ENCODE data around the gene PABPC1L. TPM values are rescaled to one million over a fixed set of nuclear protein-coding genes. Genes with fewer than 3 reads are reported as not detected.

PABPC1L gene
- total RNA-seq, 2 donors from 2014 or later: 11.5 to 36.3 TPM

DNA sequence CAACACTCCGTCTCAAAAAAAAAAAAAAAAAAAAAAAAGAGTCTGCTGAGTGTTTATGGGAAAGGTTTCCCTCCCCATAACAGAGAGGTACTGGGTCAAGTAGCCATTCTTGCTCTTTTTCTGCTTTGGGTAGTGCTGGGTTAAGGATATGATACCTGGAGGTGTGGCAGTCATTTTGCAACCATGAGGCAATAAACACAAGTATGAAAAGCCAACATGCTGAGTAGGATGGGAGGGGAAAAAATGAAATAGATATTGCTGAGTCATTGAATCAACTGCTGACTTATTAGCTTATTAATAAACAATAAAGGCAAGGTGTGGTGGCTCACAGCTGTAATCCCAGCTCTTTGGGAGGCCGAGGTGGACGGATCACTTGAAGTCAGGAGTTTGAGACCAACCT lies 52.6 kb downstream of the PABPC1L start:
- intact Hi-C loops (cut with DNase I): no loop called here
- Histone ChIP-seq H3K36me3 (no peaks in the 10 kb centered on the region), H3K27ac (no peak overlapping the region), H3K4me1 (peaks cover 9% of the 10 kb centered on the region), H3K4me3 (no peak overlapping the region), H3K9me3 (no peaks in the 10 kb centered on the region), H3K9ac (ENCODE audit: low read depth in 2 of 2, low read length in 2 of 2) (no peak overlapping the region), H3K27me3 (no peaks in the 10 kb centered on the region)
- DNase-seq: no peak
- TF ChIP-seq, protein P1, sequence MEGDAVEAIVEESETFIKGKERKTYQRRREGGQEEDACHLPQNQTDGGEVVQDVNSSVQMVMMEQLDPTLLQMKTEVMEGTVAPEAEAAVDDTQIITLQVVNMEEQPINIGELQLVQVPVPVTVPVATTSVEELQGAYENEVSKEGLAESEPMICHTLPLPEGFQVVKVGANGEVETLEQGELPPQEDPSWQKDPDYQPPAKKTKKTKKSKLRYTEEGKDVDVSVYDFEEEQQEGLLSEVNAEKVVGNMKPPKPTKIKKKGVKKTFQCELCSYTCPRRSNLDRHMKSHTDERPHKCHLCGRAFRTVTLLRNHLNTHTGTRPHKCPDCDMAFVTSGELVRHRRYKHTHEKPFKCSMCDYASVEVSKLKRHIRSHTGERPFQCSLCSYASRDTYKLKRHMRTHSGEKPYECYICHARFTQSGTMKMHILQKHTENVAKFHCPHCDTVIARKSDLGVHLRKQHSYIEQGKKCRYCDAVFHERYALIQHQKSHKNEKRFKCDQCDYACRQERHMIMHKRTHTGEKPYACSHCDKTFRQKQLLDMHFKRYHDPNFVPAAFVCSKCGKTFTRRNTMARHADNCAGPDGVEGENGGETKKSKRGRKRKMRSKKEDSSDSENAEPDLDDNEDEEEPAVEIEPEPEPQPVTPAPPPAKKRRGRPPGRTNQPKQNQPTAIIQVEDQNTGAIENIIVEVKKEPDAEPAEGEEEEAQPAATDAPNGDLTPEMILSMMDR (IDR thresholded peaks at IDR 0.05): no peak

- Histone ChIP-seq H3K27me3 (no peaks in the 10 kb centered on the region), H3K4me1 (peaks cover 13% of the 10 kb centered on the region), H3K4me3 (no peak overlapping the region), H3K27ac (no peak overlapping the region), H3K9ac (ENCODE audit: low read depth in 2 of 2, low read length in 2 of 2) (no peak overlapping the region), H3K36me3 (no peaks in the 10 kb centered on the region), H3K9me3 (no peaks in the 10 kb centered on the region)
- TF ChIP-seq, protein P1 (IDR thresholded peaks at IDR 0.05): no peak
- intact Hi-C loops (cut with DNase I): no loop called here
- DNase-seq: no peak
Observed at GRCh38 chr20:44963325-44964215, 53.7 kb downstream of the PABPC1L start.

DNA sequence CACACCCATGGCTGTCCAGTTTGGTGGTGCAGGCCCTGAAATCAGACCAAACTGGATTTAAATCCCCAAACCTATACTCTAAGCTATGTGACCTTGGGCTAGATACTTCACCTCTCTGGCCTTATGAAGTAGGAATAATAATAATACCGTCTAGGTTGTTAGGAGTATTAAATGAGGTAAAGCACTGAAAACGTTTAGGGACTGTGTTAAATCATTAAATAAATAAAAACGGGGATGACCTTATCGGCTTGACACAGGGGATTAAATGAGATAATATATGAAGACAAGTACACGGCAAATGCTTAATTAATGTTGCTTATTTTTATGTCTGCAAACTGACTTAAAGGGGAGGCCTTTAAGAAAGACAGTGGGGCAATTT lies 55.8 kb downstream of the PABPC1L start:
- Histone ChIP-seq H3K9me3 (no peaks in the 10 kb centered on the region), H3K27me3 (no peaks in the 10 kb centered on the region), H3K27ac (peak overlapping the region; percentile 83), H3K4me3 (peak overlapping the region; percentile 86), H3K36me3 (no peaks in the 10 kb centered on the region), H3K9ac (ENCODE audit: low read depth in 2 of 2, low read length in 2 of 2) (peak overlapping the region; percentile 85 to 100), H3K4me1 (peaks cover 13% of the 10 kb centered on the region)
- DNase-seq: no peak
- intact Hi-C loops (cut with DNase I): no loop called here
- TF ChIP-seq, protein P1 (IDR thresholded peaks at IDR 0.05): no peak

GRCh38 chr20:44966030-44966961 lies 56.4 kb downstream of the PABPC1L start, which contains the start of gene STK4:
Gene STK4 (plus strand): TSS chr20:44966512. CDS start chr20:44966569, 57 bp downstream.
- DNase-seq: peak; percentile 98
- TF ChIP-seq, protein P1 (IDR thresholded peaks at IDR 0.05): peak; percentile 30
- intact Hi-C loops (cut with DNase I): no loop called here
- Histone ChIP-seq H3K27ac (peak within 1 kb of the TSS; percentile 83), H3K9me3 (no peaks in the 10 kb centered on the region), H3K9ac (ENCODE audit: low read depth in 2 of 2, low read length in 2 of 2) (peak within 1 kb of the TSS; percentile 90 to 100), H3K36me3 (no peaks in the 10 kb centered on the region), H3K27me3 (no peaks in the 10 kb centered on the region), H3K4me1 (peaks cover 13% of the 10 kb centered on the region), H3K4me3 (peak within 1 kb of the TSS; percentile 86)

DNA sequence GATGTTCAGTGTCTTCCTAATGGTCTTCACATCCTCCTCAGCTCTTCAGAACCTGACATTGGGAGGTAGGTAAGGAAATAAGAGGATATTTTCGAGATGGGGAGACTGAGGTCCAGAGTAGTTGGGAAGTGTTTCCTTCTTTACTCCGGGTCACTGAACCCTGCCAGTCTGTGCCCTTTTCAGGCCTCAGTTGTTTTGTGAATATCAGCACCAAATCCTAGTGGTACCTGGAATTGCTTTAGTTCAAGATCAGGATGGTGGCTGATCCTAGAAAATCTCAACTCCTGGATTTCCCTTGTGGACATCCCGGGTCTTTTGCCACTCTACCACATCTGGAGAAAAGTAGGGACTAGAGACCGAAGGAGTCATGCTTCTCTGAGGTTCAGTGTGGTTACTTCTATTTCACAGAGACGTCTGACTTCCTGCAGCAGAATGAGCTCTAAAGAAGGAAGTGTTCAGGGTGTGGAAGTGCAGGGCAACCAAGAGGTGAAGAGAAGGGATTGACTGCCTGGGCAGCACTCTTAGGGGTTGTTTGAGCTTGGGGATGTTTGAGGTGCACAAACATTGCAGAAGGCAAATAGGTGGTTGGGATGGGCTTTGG lies 57.4 kb downstream of the PABPC1L start:
- Histone ChIP-seq H3K27ac (peak overlapping the region; percentile 83), H3K4me1 (peaks cover 13% of the 10 kb centered on the region), H3K9ac (ENCODE audit: low read depth in 2 of 2, low read length in 2 of 2) (peak overlapping the region; percentile 90 to 100), H3K27me3 (no peaks in the 10 kb centered on the region), H3K4me3 (peak overlapping the region; percentile 86), H3K36me3 (no peaks in the 10 kb centered on the region), H3K9me3 (no peaks in the 10 kb centered on the region)
- TF ChIP-seq, protein P1 (IDR thresholded peaks at IDR 0.05): no peak
- peak; percentile 49 for DNase-seq
- intact Hi-C loops (cut with DNase I): no loop called here

Data from colonic mucosa (tissue), 4 donors.